GM08714 (cell line): ENCODE measurements around the gene CCNE1.
"Not testable (repeated sequence)": the region's sequence is repeated elsewhere in the genome, so short reads cannot be mapped to it uniquely, and the experiment has no call there.

Source experiments
- H3K4me3 ChIP-seq: fragments of 200-500 bp; sonication (Bioruptor generic); 2 replicates; pipeline ENCODE4 v1.5.1; 2014; ENCODE audit warnings: mild to moderate bottlenecking, low read length, inconsistent platforms
- ZNF274 ChIP-seq: IDR thresholded peaks from 2 replicates; pipeline ENCODE4 v1.6.1; 2012; ENCODE audit warnings: mild to moderate bottlenecking, low read depth, low read length

Gene CCNE1

GRCh38 chr19:29817316-29817715, 5.5 kb downstream of the CCNE1 start:
- no peak for TF ChIP-seq ZNF274

GRCh38 chr19:29819300-29819699, 7.5 kb downstream of the CCNE1 start:
- no peak overlapping the region for H3K4me3 ChIP-seq
- TF ChIP-seq ZNF274, result no peak

More at GRCh38 chr19:29817316-29817715, 5.5 kb downstream of the CCNE1 start:
- no peak overlapping the region for H3K4me3 ChIP-seq

- no peak overlapping the region for H3K4me3 ChIP-seq
- no peak for TF ChIP-seq ZNF274
Measured at GRCh38 chr19:29819986-29820385, 8.2 kb downstream of the CCNE1 start.

GRCh38 chr19:29823581-29824330, 12.0 kb downstream of the CCNE1 start:
- no peak for TF ChIP-seq ZNF274
- no peak overlapping the region for H3K4me3 ChIP-seq

GRCh38 chr19:29825263-29825662, 13.5 kb downstream of the CCNE1 start:
- not testable (repeated sequence) for H3K4me3 ChIP-seq

- no peak overlapping the region for H3K4me3 ChIP-seq
- no peak for TF ChIP-seq ZNF274
Measured at GRCh38 chr19:29831041-29831548, 19.3 kb downstream of the CCNE1 start.

- no peak overlapping the region for H3K4me3 ChIP-seq
- TF ChIP-seq ZNF274, result no peak
Measured at GRCh38 chr19:29831686-29832085, 19.9 kb downstream of the CCNE1 start.

GRCh38 chr19:29832801-29833200, 21.0 kb downstream of the CCNE1 start:
- no peak for TF ChIP-seq ZNF274
- no peak overlapping the region for H3K4me3 ChIP-seq

- no peak for TF ChIP-seq ZNF274
- no peak overlapping the region for H3K4me3 ChIP-seq
Measured at GRCh38 chr19:29833614-29834261, 21.9 kb downstream of the CCNE1 start.

GRCh38 chr19:29834991-29835846, 23.4 kb downstream of the CCNE1 start:
- no peak overlapping the region for H3K4me3 ChIP-seq
- no peak for TF ChIP-seq ZNF274

GRCh38 chr19:29836409-29836825, 24.6 kb downstream of the CCNE1 start:
- no peak overlapping the region for H3K4me3 ChIP-seq
- TF ChIP-seq ZNF274, result no peak

- H3K4me3 ChIP-seq, result peak overlapping the region; percentile 29; the same call in 1 of the 2 replicates
- TF ChIP-seq ZNF274, result no peak
Measured at GRCh38 chr19:29837448-29837981, 25.7 kb downstream of the CCNE1 start.

GRCh38 chr19:29837996-29838395, 26.2 kb downstream of the CCNE1 start:
- no peak overlapping the region for H3K4me3 ChIP-seq
- TF ChIP-seq ZNF274, result no peak
